ENCODE data around the gene ARHGAP24.

DNA sequence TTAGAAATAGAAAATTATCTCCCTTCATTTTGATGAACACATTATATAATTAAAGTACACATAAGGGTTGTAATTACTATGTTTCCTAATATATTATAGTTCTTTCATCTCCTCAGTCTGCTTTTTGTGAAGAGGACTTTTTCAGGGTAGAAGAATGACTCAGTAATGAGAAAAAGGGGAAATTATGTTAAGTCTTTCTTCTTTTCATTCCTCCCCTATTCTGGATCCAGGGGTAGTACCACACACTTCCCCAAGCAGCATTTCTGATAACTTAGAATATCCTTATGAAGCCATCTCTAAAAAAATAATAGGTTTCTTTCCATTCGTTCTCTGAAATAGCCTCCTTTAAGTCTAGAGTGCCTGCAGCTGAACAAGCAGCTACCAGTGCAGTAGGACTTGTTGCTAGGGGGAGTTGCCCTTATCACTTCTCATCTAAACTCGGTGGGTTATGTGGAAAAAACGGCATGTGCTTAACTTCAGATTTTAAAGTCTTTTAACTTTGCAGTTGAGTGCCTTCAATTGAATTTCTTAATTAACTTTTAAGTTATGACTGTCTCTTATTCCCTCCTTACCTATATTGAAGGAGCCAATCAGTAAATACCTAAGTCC, 184.8 kb downstream of the ARHGAP24 start:
- no peak for TF ChIP-seq EZH2 (IDR thresholded peaks at IDR 0.05; ENCODE audit: borderline replicate concordance, control insufficient read depth, low read depth, low read length)
- no peak for TF ChIP-seq ETV6 (conservative IDR thresholded peaks at IDR 0.05 in 1 of 2, IDR thresholded peaks at IDR 0.05 in 1 of 2; ENCODE audit: borderline replicate concordance in 1 of 2, low read depth in 1 of 2)
- TF ChIP-seq RAD21 (IDR thresholded peaks at IDR 0.05; ENCODE audit: insufficient read depth, low read depth, low read length): no peak
- TF ChIP-seq, protein P1, sequence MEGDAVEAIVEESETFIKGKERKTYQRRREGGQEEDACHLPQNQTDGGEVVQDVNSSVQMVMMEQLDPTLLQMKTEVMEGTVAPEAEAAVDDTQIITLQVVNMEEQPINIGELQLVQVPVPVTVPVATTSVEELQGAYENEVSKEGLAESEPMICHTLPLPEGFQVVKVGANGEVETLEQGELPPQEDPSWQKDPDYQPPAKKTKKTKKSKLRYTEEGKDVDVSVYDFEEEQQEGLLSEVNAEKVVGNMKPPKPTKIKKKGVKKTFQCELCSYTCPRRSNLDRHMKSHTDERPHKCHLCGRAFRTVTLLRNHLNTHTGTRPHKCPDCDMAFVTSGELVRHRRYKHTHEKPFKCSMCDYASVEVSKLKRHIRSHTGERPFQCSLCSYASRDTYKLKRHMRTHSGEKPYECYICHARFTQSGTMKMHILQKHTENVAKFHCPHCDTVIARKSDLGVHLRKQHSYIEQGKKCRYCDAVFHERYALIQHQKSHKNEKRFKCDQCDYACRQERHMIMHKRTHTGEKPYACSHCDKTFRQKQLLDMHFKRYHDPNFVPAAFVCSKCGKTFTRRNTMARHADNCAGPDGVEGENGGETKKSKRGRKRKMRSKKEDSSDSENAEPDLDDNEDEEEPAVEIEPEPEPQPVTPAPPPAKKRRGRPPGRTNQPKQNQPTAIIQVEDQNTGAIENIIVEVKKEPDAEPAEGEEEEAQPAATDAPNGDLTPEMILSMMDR (IDR thresholded peaks at IDR 0.05 in 2 of 3, conservative IDR thresholded peaks at IDR 0.05 in 1 of 3; ENCODE audit: control insufficient read depth in 2 of 3, extremely low read depth in 1 of 3, insufficient read depth in 1 of 3, low read depth in 3 of 3, low read length in 3 of 3): no peak
- TF ChIP-seq GABPA (IDR thresholded peaks at IDR 0.05; ENCODE audit: low read depth): no peak
- TF ChIP-seq CHD2 (IDR thresholded peaks at IDR 0.05; ENCODE audit: borderline replicate concordance, low read depth, low read length): no peak
- no peak for TF ChIP-seq STAT3 (IDR thresholded peaks at IDR 0.05; ENCODE audit: low read depth, low read length)
- TF ChIP-seq POLR2A (IDR thresholded peaks at IDR 0.05; ENCODE audit: low read depth, low read length): no peak
- no peak for TF ChIP-seq SPI1 (IDR thresholded peaks at IDR 0.05; ENCODE audit: borderline replicate concordance, insufficient read depth, low read depth, low read length)
